Astrocyte (in vitro differentiated cells and primary cell): ENCODE measurements around the gene UBAC1. TPM values are rescaled to one million over a fixed set of nuclear protein-coding genes. Genes with fewer than 3 reads are reported as not detected.

ENCODE experiments used
- DNase-seq: peaks from one replicate; pipeline ENCODE4 v3.0.0-alpha.2; 2010; ENCODE audit warnings: low read depth
- FAIRE-seq: peaks from 2 replicates; lab custom pipeline; 2011; peaks lifted over from hg19 to GRCh38; lab: Jason Lieb, UNC
- H2AFZ ChIP-seq: 2 replicates; pipeline ENCODE4 v1.6.0; 2012; ENCODE audit warnings: low read depth, low read length, inconsistent platforms
- H3K27ac ChIP-seq: 2 replicates; pipeline ENCODE4 v1.5.1; 2011; ENCODE audit warnings: low read depth, low read length, inconsistent platforms
- H3K27me3 ChIP-seq: 2 replicates; pipeline ENCODE4 v1.6.0; 2011; ENCODE audit warnings: low read length, inconsistent platforms; ENCODE audit not compliant: insufficient read depth
- H3K36me3 ChIP-seq: 2 replicates; pipeline ENCODE4 v1.5.1; 2011; ENCODE audit warnings: low read length, inconsistent platforms; ENCODE audit not compliant: insufficient read depth
- H3K4me1 ChIP-seq: 2 replicates; pipeline ENCODE4 v1.5.1; 2011; ENCODE audit warnings: low read length, inconsistent platforms; ENCODE audit not compliant: insufficient read depth
- H3K4me2 ChIP-seq: 2 replicates; pipeline ENCODE4 v1.6.0; 2012; ENCODE audit warnings: low read length, inconsistent platforms
- H3K4me3 ChIP-seq: 2 replicates; pipeline ENCODE4 v1.5.1; 2011; ENCODE audit warnings: low read depth, mild to moderate bottlenecking, low read length, inconsistent platforms; ENCODE audit not compliant: insufficient read depth
- H3K79me2 ChIP-seq: 2 replicates; pipeline ENCODE4 v1.6.0; 2012; ENCODE audit warnings: mild to moderate bottlenecking, low read length, inconsistent platforms; ENCODE audit not compliant: insufficient read depth
- H3K9ac ChIP-seq: 2 replicates; pipeline ENCODE4 v1.6.0; 2012; ENCODE audit warnings: mild to moderate bottlenecking, low read length, inconsistent platforms
- H3K9me3 ChIP-seq: 2 replicates; pipeline ENCODE4 v1.5.1; 2012; ENCODE audit warnings: low read depth, mild to moderate bottlenecking, low read length, inconsistent platforms; ENCODE audit not compliant: insufficient read depth
- H4K20me1 ChIP-seq: 2 replicates; pipeline ENCODE4 v1.6.0; 2012; ENCODE audit warnings: low read length, inconsistent platforms; ENCODE audit not compliant: insufficient read depth
- H3K27ac Mint-ChIP-seq: one replicate; pipeline ENCODE4 v1.8.0; 2021; ENCODE audit warnings: mild to moderate bottlenecking, mixed read lengths; ENCODE audit not compliant: unreplicated experiment
- H3K27me3 Mint-ChIP-seq: one replicate; pipeline ENCODE4 v1.8.0; 2021; ENCODE audit warnings: low read depth, mixed read lengths; ENCODE audit not compliant: unreplicated experiment
- H3K36me3 Mint-ChIP-seq: one replicate; pipeline ENCODE4 v1.8.0; 2021; ENCODE audit warnings: low read depth, mixed read lengths; ENCODE audit not compliant: unreplicated experiment
- H3K4me1 Mint-ChIP-seq: one replicate; pipeline ENCODE4 v1.8.0; 2021; ENCODE audit warnings: low read depth, mixed read lengths; ENCODE audit not compliant: unreplicated experiment
- H3K4me3 Mint-ChIP-seq: one replicate; pipeline ENCODE4 v1.8.0; 2021; ENCODE audit warnings: mild to moderate bottlenecking, moderate library complexity, mixed read lengths; ENCODE audit not compliant: unreplicated experiment
- H3K9me3 Mint-ChIP-seq: one replicate; pipeline ENCODE4 v1.8.0; 2021; ENCODE audit warnings: mild to moderate bottlenecking, mixed read lengths; ENCODE audit not compliant: unreplicated experiment
- CTCF ChIP-seq: IDR thresholded peaks from 2 replicates; pipeline ENCODE4 v1.5.1; 2011; ENCODE audit warnings: low read depth, mild to moderate bottlenecking, inconsistent platforms, low read length, moderate library complexity; ENCODE audit not compliant: insufficient read depth
- EZH2 ChIP-seq: IDR thresholded peaks from 2 replicates; pipeline ENCODE4 v1.6.1; 2012; ENCODE audit warnings: mild to moderate bottlenecking, low read length, inconsistent platforms; ENCODE audit not compliant: insufficient read depth
- total RNA-seq: library from RNA; stranded (reverse); gene quantifications from 2 replicates; pipeline ENCODE4 v1.2.1, GENCODE V29; 2021

Gene UBAC1
- total RNA-seq, 1 donor from 2014 or later, result 31.8 TPM

GRCh38 chr9:135903786-135904520 lies 57.2 kb downstream of the UBAC1 start:
- H3K27me3 ChIP-seq, result no peaks in the 10 kb centered on the region
- no peaks in the 10 kb centered on the region for H3K36me3 ChIP-seq
- no peak overlapping the region for H3K4me3 Mint-ChIP-seq
- H3K4me2 ChIP-seq, result no peak overlapping the region
- TF ChIP-seq EZH2, result no peak
- TF ChIP-seq CTCF, result no peak
- no peak overlapping the region for H3K4me3 ChIP-seq
- peaks cover 16% of the 10 kb centered on the region for H3K9me3 Mint-ChIP-seq
- H3K27me3 Mint-ChIP-seq, result no peaks in the 10 kb centered on the region
- no peak overlapping the region for H3K9ac ChIP-seq
- H3K4me1 ChIP-seq, result peaks cover 27% of the 10 kb centered on the region
- peaks cover 87% of the 10 kb centered on the region for H3K79me2 ChIP-seq
- DNase-seq (no peak), FAIRE-seq (no peak)
- H2AFZ ChIP-seq, result no peak overlapping the region
- peaks cover 14% of the 10 kb centered on the region for H3K4me1 Mint-ChIP-seq
- H3K9me3 ChIP-seq, result no peaks in the 10 kb centered on the region
- H3K27ac Mint-ChIP-seq, result no peak overlapping the region
- H4K20me1 ChIP-seq, result peaks cover 80% of the 10 kb centered on the region
- peak overlapping the region; percentile 3 for H3K27ac ChIP-seq
- peaks cover 15% of the 10 kb centered on the region for H3K36me3 Mint-ChIP-seq

- no peaks in the 10 kb centered on the region for H3K27me3 Mint-ChIP-seq
- no peak overlapping the region for H3K27ac Mint-ChIP-seq
- FAIRE-seq (no peak), DNase-seq (no peak)
- Histone ChIP-seq H3K4me2 (no peak overlapping the region), H3K4me1 (peaks cover 20% of the 10 kb centered on the region), H2AFZ (no peak overlapping the region), H3K9ac (no peak overlapping the region), H3K27ac (no peak overlapping the region), H3K4me3 (no peak overlapping the region), H3K79me2 (peaks cover 87% of the 10 kb centered on the region), H3K27me3 (no peaks in the 10 kb centered on the region), H4K20me1 (peaks cover 81% of the 10 kb centered on the region), H3K9me3 (no peaks in the 10 kb centered on the region), H3K36me3 (no peaks in the 10 kb centered on the region)
- H3K9me3 Mint-ChIP-seq, result peaks cover 10% of the 10 kb centered on the region
- TF ChIP-seq CTCF (no peak), EZH2 (no peak)
- H3K4me1 Mint-ChIP-seq, result peaks cover 11% of the 10 kb centered on the region
- H3K4me3 Mint-ChIP-seq, result no peak overlapping the region
- peaks cover 12% of the 10 kb centered on the region for H3K36me3 Mint-ChIP-seq
These were observed 57.9 kb downstream of the UBAC1 start for GRCh38 chr9:135903358-135903656.

- no peak for DNase-seq
- no peaks in the 10 kb centered on the region for H3K36me3 ChIP-seq
- H3K4me3 Mint-ChIP-seq, result no peak overlapping the region
These were observed 58.4 kb downstream of the UBAC1 start for GRCh38 chr9:135902655-135903357.

More at GRCh38 chr9:135902655-135903357, 58.4 kb downstream of the UBAC1 start:
- FAIRE-seq, result no peak
- H4K20me1 ChIP-seq, result peaks cover 86% of the 10 kb centered on the region
- Mint-ChIP-seq H3K27me3 (no peaks in the 10 kb centered on the region), H3K36me3 (peaks cover 12% of the 10 kb centered on the region), H3K4me1 (peaks cover 12% of the 10 kb centered on the region), H3K27ac (no peak overlapping the region), H3K9me3 (peaks cover 10% of the 10 kb centered on the region)
- H3K4me1 ChIP-seq, result peaks cover 17% of the 10 kb centered on the region
- no peak overlapping the region for H2AFZ ChIP-seq
- TF ChIP-seq CTCF (no peak), EZH2 (no peak)
- H3K27ac ChIP-seq, result no peak overlapping the region
- H3K9ac ChIP-seq, result no peak overlapping the region
- peaks cover 88% of the 10 kb centered on the region for H3K79me2 ChIP-seq
- H3K27me3 ChIP-seq, result no peaks in the 10 kb centered on the region
- H3K4me3 ChIP-seq, result no peak overlapping the region
- no peak overlapping the region for H3K4me2 ChIP-seq
- no peaks in the 10 kb centered on the region for H3K9me3 ChIP-seq
